Measurements from ENCODE around the gene FTH1. TPM values are rescaled to one million over a fixed set of nuclear protein-coding genes. Genes with fewer than 3 reads are reported as not detected.

The FTH1 gene
- total and polyA plus RNA-seq, 2 of the 8 experiments (the other 6 are each of a cell fraction or from before 2014, with no cell fraction given) = 1,153 to 1,461 TPM

GRCh38 chr11:62011881-62012280, 44.4 kb upstream of the FTH1 start:
- Histone ChIP-seq H2BK15ac (ENCODE audit: low read length) (no peak overlapping the region), H3K56ac (replicated peaks; ENCODE audit: insufficient read length, low read depth, low read length) (no peak overlapping the region), H2BK20ac (ENCODE audit: low read length) (no peak overlapping the region), H2BK12ac (ENCODE audit: low read depth, low read length) (no peak overlapping the region), H3K36me3 (ENCODE audit: control insufficient read depth in 2 of 4, insufficient read depth in 4 of 4, low read length in 3 of 4) (no peaks in the 10 kb centered on the region), H3K4ac (replicated peaks; ENCODE audit: insufficient read length, low read depth, low read length) (no peak overlapping the region), H2AFZ (ENCODE audit: low read length) (no peak overlapping the region), H3K4me2 (ENCODE audit: insufficient read depth in 1 of 2, low read depth in 2 of 2, low read length in 2 of 2) (no peak overlapping the region), H2AK5ac (ENCODE audit: low read depth, low read length) (no peak overlapping the region), H3K4me1 (replicated peaks in 1 of 4; ENCODE audit: control insufficient read depth in 3 of 4, insufficient read depth in 4 of 4, low read length in 3 of 4) (peaks cover 0 to 3% (median 0%) of the 10 kb centered on the region in 4 experiments; a peak in 1 of 7 replicates), H2BK120ac (replicated peaks; ENCODE audit: low read depth, low read length) (no peak overlapping the region), H3K14ac (ENCODE audit: insufficient read length) (no peak overlapping the region), H3K27me3 (replicated peaks in 1 of 4; ENCODE audit: control insufficient read depth in 3 of 4, extremely low read depth in 1 of 4, insufficient read depth in 3 of 4, low read length in 3 of 4) (no peaks in the 10 kb centered on the region), H3K4me3 (ENCODE audit: extremely low read depth in 1 of 4, insufficient read depth in 2 of 4, low read depth in 3 of 4, low read length in 4 of 4) (no peak overlapping the region), H3K23me2 (ENCODE audit: low read depth, low read length) (no peaks in the 10 kb centered on the region), H3K9me3 (ENCODE audit: insufficient read depth in 2 of 2, low read depth in 1 of 2, low read length in 1 of 2) (no peaks in the 10 kb centered on the region; a peak in 1 of 4 replicates), H3K79me2 (ENCODE audit: control insufficient read depth in 1 of 2, insufficient read depth in 2 of 2, low read length in 2 of 2) (no peaks in the 10 kb centered on the region), H2BK5ac (ENCODE audit: low read depth, low read length) (no peak overlapping the region), H3K79me1 (ENCODE audit: low read depth, low read length) (no peaks in the 10 kb centered on the region), H3K27ac (ENCODE audit: low read depth, low read length) (no peak overlapping the region), H4K5ac (ENCODE audit: insufficient read length, low read depth, low read length) (no peak overlapping the region), H4K8ac (ENCODE audit: extremely low read depth, insufficient read depth, low read length) (no peak overlapping the region; the same call in 1 of the 2 replicates), H4K91ac (replicated peaks; ENCODE audit: insufficient read length, low read length) (no peak overlapping the region), H3K9ac (replicated peaks in 1 of 4; ENCODE audit: extremely low read depth in 1 of 4, low read depth in 3 of 4, low read length in 3 of 4) (no peak overlapping the region; a peak in 1 of 7 replicates), H4K20me1 (replicated peaks in 1 of 2; ENCODE audit: control insufficient read depth in 1 of 2, insufficient read depth in 2 of 2, low read length in 2 of 2) (no peaks in the 10 kb centered on the region), H3K18ac (ENCODE audit: extremely low read depth, low read length) (no peak overlapping the region), H3K23ac (ENCODE audit: insufficient read length) (no peak overlapping the region)
- 88% methylated on average over 9 of the region's 9 CpGs; no CpG with 5 or more reads in 1 of the 2 experiments for WGBS, 2 experiments (ENCODE audit: extremely low coverage in 1 of 2, insufficient coverage in 1 of 2, insufficient read length in 1 of 2, insufficient replicate concordance in 2 of 2, low coverage in 1 of 2, low lambda C conversion rate in 2 of 2, missing lambda C conversion rate in 1 of 2)
- FAIRE-seq (no peak), DNase-seq (ENCODE audit: low read depth in 1 of 2, low spot score in 2 of 2) (no peak)
- CTCF ChIA-PET (ENCODE audit: partially characterized antibody) = interaction anchor here (0.6 to 3.6 kb wide), 5 partner anchors 8 to 1682 kb away, joined by 3 to 14 read pairs (median 3); no protein-coding TSS in a partner anchor
- POLR2A ChIA-PET (ENCODE audit: partially characterized antibody) = interaction anchor here (1.5 to 1.9 kb wide), 3 partner anchors 40 to 46 kb away, joined by 4 to 6 read pairs (median 5); partner anchors contain the start of gene FTH1
- TF ChIP-seq CHD1 (IDR thresholded peaks at IDR 0.05; ENCODE audit: low read depth, low read length) = no peak
- TF ChIP-seq, protein P1, sequence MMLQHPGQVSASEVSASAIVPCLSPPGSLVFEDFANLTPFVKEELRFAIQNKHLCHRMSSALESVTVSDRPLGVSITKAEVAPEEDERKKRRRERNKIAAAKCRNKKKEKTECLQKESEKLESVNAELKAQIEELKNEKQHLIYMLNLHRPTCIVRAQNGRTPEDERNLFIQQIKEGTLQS (IDR thresholded peaks at IDR 0.05; ENCODE audit: insufficient read depth, low read depth, low read length) = no peak
- no peak for TF ChIP-seq CTCF (IDR thresholded peaks at IDR 0.05; ENCODE audit: control extremely low read depth in 1 of 3, insufficient read depth in 1 of 3, low read depth in 1 of 3, low read length in 3 of 3)
- TF ChIP-seq TCF12 (IDR thresholded peaks at IDR 0.05; ENCODE audit: low read depth, low read length) = no peak
- no peak for TF ChIP-seq SIN3A (conservative IDR thresholded peaks at IDR 0.05 in 1 of 2, IDR thresholded peaks at IDR 0.05 in 1 of 2; ENCODE audit: low read depth in 1 of 2, low read length in 2 of 2)
- no peak for TF ChIP-seq BRCA1 (IDR thresholded peaks at IDR 0.05; ENCODE audit: low read depth, low read length)
- no peak for TF ChIP-seq SUZ12 (IDR thresholded peaks at IDR 0.05; ENCODE audit: low read length)
- TF ChIP-seq POLR2A (IDR thresholded peaks at IDR 0.05; ENCODE audit: control extremely low read depth in 1 of 2, low read depth in 2 of 2, low read length in 2 of 2) = no peak

Data from H1 (cell line).